Neuronal stem cell (in vitro differentiated cells): ENCODE data around the gene PDE7B.

Source experiments
- DNase-seq: peaks from one replicate; pipeline ENCODE4 v3.0.0-alpha.2; 2013; ENCODE audit warnings: low spot score
- H2AFZ ChIP-seq: one replicate; pipeline ENCODE4 v1.6.1; 2013; ENCODE audit warnings: mild to moderate bottlenecking, low read length, inconsistent platforms
- H2AK5ac ChIP-seq: 2 replicates; pipeline ENCODE4 v1.6.1; 2013; ENCODE audit warnings: low read depth, mild to moderate bottlenecking, inconsistent platforms, low read length, moderate library complexity, mixed read lengths
- H2BK120ac ChIP-seq: 2 replicates; pipeline ENCODE4 v1.6.1; 2013; ENCODE audit warnings: low read depth, mild to moderate bottlenecking, inconsistent platforms, low read length, moderate library complexity, mixed read lengths
- H2BK12ac ChIP-seq: one replicate; pipeline ENCODE4 v1.6.1; 2013; ENCODE audit warnings: low read length, inconsistent platforms
- H2BK15ac ChIP-seq: 2 replicates; pipeline ENCODE4 v1.6.1; 2013; ENCODE audit warnings: mild to moderate bottlenecking, low read length, inconsistent platforms, mixed read lengths
- H2BK5ac ChIP-seq: one replicate; pipeline ENCODE4 v1.6.1; 2013; ENCODE audit warnings: inconsistent platforms, mild to moderate bottlenecking, low read length, moderate library complexity
- H3K14ac ChIP-seq: one replicate; pipeline ENCODE4 v1.6.1; 2013; ENCODE audit warnings: low read length, inconsistent platforms
- H3K18ac ChIP-seq: 2 replicates; pipeline ENCODE4 v1.6.1; 2013; ENCODE audit warnings: low read length, inconsistent platforms
- H3K23ac ChIP-seq: 2 replicates; pipeline ENCODE4 v1.6.1; 2013; ENCODE audit warnings: low read depth, mild to moderate bottlenecking, mixed read lengths, low read length, inconsistent platforms; ENCODE audit not compliant: poor library complexity
- H3K27ac ChIP-seq: replicated peaks from 3 replicates; pipeline ENCODE4 v1.5.1; 2013; ENCODE audit warnings: low read length, inconsistent platforms
- H3K27me3 ChIP-seq, 3 experiments: 2 replicates each; pipeline ENCODE4 v1.6.1; 2013; ENCODE audit warnings: low read length in 3 of 3, mild to moderate bottlenecking in 2 of 3, inconsistent platforms in 1 of 3, low read depth in 1 of 3, mixed read lengths in 1 of 3, moderate library complexity in 1 of 3; ENCODE audit not compliant: control insufficient read depth in 3 of 3, insufficient read depth in 3 of 3
- H3K36me3 ChIP-seq, 2 donors: replicated peaks in 1 of 2; 2 replicates each; pipeline ENCODE4 v1.6.1; 2013; ENCODE audit warnings: low read length in 2 of 2; ENCODE audit not compliant: control insufficient read depth in 2 of 2, insufficient read depth in 2 of 2
- H3K4ac ChIP-seq: 2 replicates; pipeline ENCODE4 v1.6.1; 2013; ENCODE audit warnings: inconsistent platforms, mild to moderate bottlenecking, low read length, moderate library complexity
- H3K4me1 ChIP-seq, 2 donors: 1 replicate in 1 of 2; 2 replicates in 1 of 2; pipeline ENCODE4 v1.6.1; 2013; ENCODE audit warnings: low read length in 2 of 2, low read depth in 1 of 2; ENCODE audit not compliant: control insufficient read depth in 2 of 2, insufficient read depth in 1 of 2
- H3K4me2 ChIP-seq: one replicate; pipeline ENCODE4 v1.6.1; 2013; ENCODE audit warnings: mild to moderate bottlenecking, low read length, inconsistent platforms; ENCODE audit not compliant: insufficient read depth, poor library complexity, severe bottlenecking
- H3K4me3 ChIP-seq, 2 donors: 2 replicates each; pipeline ENCODE4 v1.5.1; 2013; ENCODE audit warnings: low read length in 2 of 2, mild to moderate bottlenecking in 2 of 2, inconsistent platforms in 1 of 2, moderate library complexity in 1 of 2
- H3K79me1 ChIP-seq: one replicate; pipeline ENCODE4 v1.6.1; 2013; ENCODE audit warnings: low read depth, mild to moderate bottlenecking, inconsistent platforms, low read length, moderate library complexity
- H3K9ac ChIP-seq: one replicate; pipeline ENCODE4 v1.6.1; 2013; ENCODE audit warnings: mild to moderate bottlenecking, low read depth, low read length, inconsistent platforms; ENCODE audit not compliant: poor library complexity
- H3K9me3 ChIP-seq, 2 donors: replicated peaks in 1 of 2; 2 replicates each; pipeline versions ENCODE3 to v1.6.1; 2013; ENCODE audit warnings: low read length in 2 of 2, mild to moderate bottlenecking in 2 of 2, inconsistent platforms in 1 of 2, low read depth in 1 of 2, mixed read lengths in 1 of 2, moderate library complexity in 1 of 2; ENCODE audit not compliant: control insufficient read depth in 2 of 2, insufficient read depth in 1 of 2
- H4K8ac ChIP-seq: one replicate; pipeline ENCODE4 v1.6.1; 2013; ENCODE audit warnings: low read depth, mild to moderate bottlenecking, inconsistent platforms, low read length, moderate library complexity
- H4K91ac ChIP-seq: one replicate; pipeline ENCODE4 v1.6.1; 2013; ENCODE audit warnings: low read length, low read depth, mild to moderate bottlenecking, inconsistent platforms; ENCODE audit not compliant: poor library complexity
- WGBS, 2 donors: extraction: QIAGEN DNeasy Blood & Tissue Kit; methylation state at CpG; one replicate each; pipeline ENCODE4 v1.1.7; 2013; ENCODE audit warnings: missing lambda C conversion rate in 2 of 2, mixed read lengths in 1 of 2; ENCODE audit not compliant: insufficient read length in 2 of 2, insufficient replicate concordance in 1 of 2; ENCODE audit errors: extremely low coverage in 2 of 2; 5-methylcytosine and 5-hydroxymethylcytosine counted together

PDE7B gene

DNA sequence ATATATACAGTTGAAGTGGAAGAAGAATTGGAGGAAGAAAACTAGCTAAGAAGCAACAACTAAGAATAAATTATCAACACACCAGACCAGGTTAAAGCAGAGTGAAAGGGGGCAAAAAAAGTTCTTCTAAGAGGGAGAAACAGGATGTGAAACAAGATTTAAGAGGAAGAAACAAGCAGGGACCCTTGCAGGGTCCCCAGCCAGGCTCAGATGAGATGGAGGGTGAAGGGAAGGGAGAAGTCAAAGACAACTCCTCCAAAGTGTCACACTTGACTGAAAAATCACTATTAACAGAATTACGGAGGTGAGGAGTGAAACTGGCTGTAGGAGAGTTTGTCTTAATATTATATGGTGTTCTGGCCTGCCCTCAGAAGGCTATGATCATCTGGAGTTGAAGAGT, 333.2 kb downstream of the PDE7B start:
- Histone ChIP-seq H3K36me3 (no peaks in the 10 kb centered on the region), H3K27ac (no peak overlapping the region), H3K4me3 (no peak overlapping the region), H2BK5ac (no peak overlapping the region), H2BK12ac (no peak overlapping the region), H3K18ac (no peak overlapping the region), H3K79me1 (no peaks in the 10 kb centered on the region), H3K14ac (no peak overlapping the region), H3K23ac (no peak overlapping the region), H3K9ac (no peak overlapping the region), H3K27me3 (no peaks in the 10 kb centered on the region), H4K8ac (no peak overlapping the region), H2BK15ac (no peak overlapping the region), H3K9me3 (no peaks in the 10 kb centered on the region), H2AFZ (no peak overlapping the region), H4K91ac (no peak overlapping the region), H3K4me1 (peaks cover 3 to 11% of the 10 kb centered on the region in 2 donors), H2BK120ac (no peak overlapping the region), H2AK5ac (no peak overlapping the region), H3K4ac (no peak overlapping the region), H3K4me2 (no peak overlapping the region)
- DNase-seq = no peak
- no CpG with 5 or more reads among the region's 1 CpG for WGBS, 2 donors

DNA sequence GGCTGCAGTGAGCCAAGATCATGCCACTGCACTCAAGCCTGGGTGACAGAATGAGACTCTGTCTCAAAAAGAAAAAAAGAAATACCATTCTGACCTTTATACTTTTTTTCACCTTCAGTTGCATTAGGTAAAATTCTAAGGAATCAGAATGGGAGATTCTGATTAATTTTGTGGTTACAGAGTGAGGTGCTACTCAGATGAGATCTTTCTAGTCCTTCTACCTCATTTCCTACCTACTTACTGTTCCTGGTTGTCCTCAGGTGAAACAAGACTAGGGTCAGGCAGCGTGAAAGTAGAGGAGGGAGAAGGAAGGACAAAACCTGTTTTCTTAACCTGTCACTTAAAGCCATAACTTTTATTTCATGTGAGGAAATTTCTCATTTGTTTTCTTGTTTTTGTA, 334.9 kb downstream of the PDE7B start:
- DNase-seq = no peak
- Histone ChIP-seq H3K4me3 (no peak overlapping the region), H3K79me1 (no peaks in the 10 kb centered on the region), H3K9ac (no peak overlapping the region), H4K8ac (no peak overlapping the region), H3K4me1 (peaks cover 3 to 10% of the 10 kb centered on the region in 2 donors), H3K36me3 (no peaks in the 10 kb centered on the region), H2AFZ (no peak overlapping the region), H3K27me3 (no peaks in the 10 kb centered on the region), H3K14ac (no peak overlapping the region), H4K91ac (no peak overlapping the region), H3K4ac (no peak overlapping the region), H3K4me2 (no peak overlapping the region), H2BK12ac (no peak overlapping the region), H3K27ac (no peak overlapping the region), H3K18ac (no peak overlapping the region), H3K9me3 (no peaks in the 10 kb centered on the region), H2BK5ac (no peak overlapping the region), H3K23ac (no peak overlapping the region), H2AK5ac (no peak overlapping the region), H2BK15ac (no peak overlapping the region), H2BK120ac (no peak overlapping the region)
- WGBS, 2 donors = no CpG with 5 or more reads among the region's 1 CpG

DNA sequence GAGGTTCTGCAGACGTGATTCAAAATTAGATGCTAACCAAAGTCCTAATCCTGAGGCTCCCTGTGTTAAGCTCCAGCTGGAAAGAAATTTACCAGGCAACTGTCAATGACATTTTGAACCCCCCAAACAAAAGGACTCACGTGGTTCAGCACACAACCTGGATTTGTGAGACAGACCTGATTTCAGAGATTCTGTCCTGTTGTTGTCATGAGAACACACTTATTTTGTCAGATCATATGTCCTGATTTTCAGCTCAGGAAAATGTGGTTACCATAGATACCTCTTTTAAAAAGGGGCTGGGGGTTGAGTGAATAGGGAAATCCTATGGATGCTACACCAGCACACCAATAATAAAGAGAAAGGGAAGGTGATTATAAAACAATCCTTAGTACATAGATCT, 337.0 kb downstream of the PDE7B start:
- Histone ChIP-seq H2BK12ac (no peak overlapping the region), H3K36me3 (no peaks in the 10 kb centered on the region), H2BK15ac (no peak overlapping the region), H3K27me3 (no peaks in the 10 kb centered on the region), H2BK120ac (no peak overlapping the region), H4K91ac (no peak overlapping the region), H2BK5ac (no peak overlapping the region), H3K79me1 (no peaks in the 10 kb centered on the region), H2AFZ (no peak overlapping the region), H3K4me1 (peaks cover 3 to 4% of the 10 kb centered on the region in 2 donors), H3K18ac (no peak overlapping the region), H4K8ac (no peak overlapping the region), H3K4me3 (no peak overlapping the region), H3K14ac (no peak overlapping the region), H3K9me3 (no peaks in the 10 kb centered on the region), H3K4me2 (no peak overlapping the region), H3K23ac (no peak overlapping the region), H3K9ac (no peak overlapping the region), H3K27ac (no peak overlapping the region), H3K4ac (no peak overlapping the region), H2AK5ac (no peak overlapping the region)
- WGBS, 2 donors = no CpG with 5 or more reads among the region's 2 CpGs
- DNase-seq = peak; percentile 3

DNA sequence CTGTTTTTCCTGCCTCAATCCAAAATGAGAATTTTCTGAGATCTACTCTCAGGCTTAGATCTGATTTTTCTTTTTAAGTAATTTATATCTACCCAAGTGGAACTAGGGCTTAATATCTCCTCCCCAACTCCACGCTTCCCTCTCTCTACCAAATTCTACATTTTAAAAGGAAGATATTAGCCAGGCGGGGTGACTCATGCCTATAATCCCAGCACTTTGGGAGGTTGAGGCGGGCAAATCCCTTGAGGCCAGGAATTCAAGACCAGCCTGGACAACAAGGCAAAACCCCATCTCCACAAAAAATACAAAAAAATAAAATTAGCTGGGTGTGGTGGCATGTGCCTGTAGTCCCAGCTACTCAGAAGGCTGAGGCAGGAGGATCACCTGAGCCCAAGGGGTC, 337.6 kb downstream of the PDE7B start:
- no peak overlapping the region for H2BK12ac ChIP-seq
- H4K91ac ChIP-seq = no peak overlapping the region
- no peak overlapping the region for H3K4ac ChIP-seq
- H3K23ac ChIP-seq = no peak overlapping the region
- H3K79me1 ChIP-seq = no peaks in the 10 kb centered on the region
- no peaks in the 10 kb centered on the region for H3K27me3 ChIP-seq
- no peak overlapping the region for H3K14ac ChIP-seq
- no CpG with 5 or more reads among the region's 3 CpGs for WGBS, 2 donors
- no peak overlapping the region for H4K8ac ChIP-seq
- no peaks in the 10 kb centered on the region for H3K36me3 ChIP-seq
- H3K4me2 ChIP-seq = no peak overlapping the region
- no peak overlapping the region for H3K9ac ChIP-seq
- H3K4me1 ChIP-seq = peaks cover 3 to 4% of the 10 kb centered on the region in 2 donors
- H3K4me3 ChIP-seq = no peak overlapping the region
- no peak overlapping the region for H2BK120ac ChIP-seq
- no peak for DNase-seq
- H2AK5ac ChIP-seq = no peak overlapping the region
- H3K9me3 ChIP-seq = no peaks in the 10 kb centered on the region
- H2BK5ac ChIP-seq = no peak overlapping the region
- no peak overlapping the region for H3K27ac ChIP-seq
- no peak overlapping the region for H2AFZ ChIP-seq
- H2BK15ac ChIP-seq = no peak overlapping the region
- H3K18ac ChIP-seq = no peak overlapping the region
